GM18505 (cell line): ENCODE results near the gene EFNA5.

Experiments used
- ATAC-seq: cut with Tn5 transposase; IDR thresholded peaks from one replicate; pipeline ENCODE4 v1.9.1; 2021; ENCODE audit not compliant: unreplicated experiment
- POLR2A ChIP-seq: IDR thresholded peaks from 4 replicates; pipeline ENCODE4 v1.6.1; 2011; ENCODE audit warnings: borderline replicate concordance; ENCODE audit not compliant: insufficient read depth, insufficient read length; ENCODE audit errors: extremely low read depth

EFNA5 gene

DNA sequence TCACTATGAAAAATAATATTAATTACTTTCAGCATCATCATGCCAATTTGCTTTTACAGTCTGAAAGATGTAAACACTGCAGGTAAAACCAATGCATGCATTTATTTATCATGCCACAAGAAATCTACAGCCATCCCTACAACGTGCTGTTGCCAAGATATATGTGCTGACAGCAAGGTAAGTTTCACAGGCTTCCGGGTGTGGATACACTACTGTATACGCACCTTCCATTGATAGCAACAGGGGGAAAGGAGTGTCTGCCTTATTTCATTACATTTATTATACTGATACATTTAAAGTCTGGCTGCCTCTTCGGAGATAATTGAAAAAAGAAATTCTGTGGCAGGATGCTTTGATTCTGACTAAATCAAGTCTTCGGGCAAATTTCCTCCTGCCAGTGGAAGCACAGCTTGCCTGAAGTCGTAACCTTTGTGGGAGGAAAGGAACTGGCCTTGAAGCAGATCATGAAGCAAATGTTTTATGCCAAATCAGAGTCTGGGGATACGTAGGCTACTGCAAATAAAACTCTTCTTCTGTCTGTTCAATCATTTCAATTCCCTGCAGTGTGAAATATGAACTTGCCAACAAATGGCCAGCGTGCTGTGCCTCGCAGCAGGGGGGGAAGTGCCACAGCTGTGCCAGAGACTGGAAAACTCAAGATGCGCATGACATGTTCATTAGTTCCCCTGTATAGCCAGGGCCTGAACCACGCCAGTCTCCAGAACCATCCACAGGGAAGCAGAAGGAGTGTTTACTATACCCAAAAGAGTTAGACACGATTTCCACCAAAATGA lies 268.1 kb downstream of the EFNA5 start:
- TF ChIP-seq POLR2A = no peak
- ATAC-seq = no peak

- TF ChIP-seq POLR2A = no peak
- no peak for ATAC-seq
Observed at GRCh38 chr5:107401470-107402122, 269.1 kb downstream of the EFNA5 start.

GRCh38 chr5:107400328-107400727 lies 270.4 kb downstream of the EFNA5 start:
- no peak for ATAC-seq
- no peak for TF ChIP-seq POLR2A

DNA sequence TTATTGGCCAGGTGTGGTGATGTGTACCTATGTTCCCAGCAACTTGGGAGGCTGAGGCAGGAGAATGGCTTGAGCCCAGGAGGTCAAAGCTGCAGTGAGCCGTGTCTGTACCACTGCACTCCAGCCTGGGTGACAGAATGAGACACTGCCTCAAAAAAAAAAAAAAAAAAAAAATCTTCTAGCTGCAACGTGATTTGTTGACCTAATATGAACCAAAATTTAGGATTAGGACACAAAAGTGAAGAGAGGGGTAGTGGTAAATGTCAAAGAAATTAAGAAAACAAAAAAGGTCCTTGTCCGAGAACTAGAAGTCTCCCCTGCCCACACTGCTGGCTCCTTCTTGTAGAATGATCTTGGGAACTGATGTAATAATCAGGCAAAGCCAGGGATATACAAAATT lies 272.0 kb downstream of the EFNA5 start:
- ATAC-seq = no peak
- TF ChIP-seq POLR2A = no peak

DNA sequence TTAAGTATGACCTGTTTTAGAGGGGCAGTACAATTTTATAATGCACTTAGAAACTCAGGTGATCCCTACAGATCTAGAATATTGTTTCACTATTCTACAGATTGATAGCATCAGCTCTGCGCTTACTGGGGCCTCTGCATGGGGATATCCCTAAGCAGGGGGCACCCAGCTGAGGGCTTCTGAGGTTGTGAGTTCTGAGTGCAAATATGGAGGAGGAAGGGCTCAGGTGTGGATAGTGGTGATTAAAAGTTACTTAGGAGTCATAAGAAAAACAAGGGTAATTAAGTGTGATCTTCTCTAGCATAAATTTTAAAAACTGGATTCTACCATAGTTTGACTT lies 274.4 kb downstream of the EFNA5 start:
- TF ChIP-seq POLR2A = no peak
- peak; percentile 44 for ATAC-seq

DNA sequence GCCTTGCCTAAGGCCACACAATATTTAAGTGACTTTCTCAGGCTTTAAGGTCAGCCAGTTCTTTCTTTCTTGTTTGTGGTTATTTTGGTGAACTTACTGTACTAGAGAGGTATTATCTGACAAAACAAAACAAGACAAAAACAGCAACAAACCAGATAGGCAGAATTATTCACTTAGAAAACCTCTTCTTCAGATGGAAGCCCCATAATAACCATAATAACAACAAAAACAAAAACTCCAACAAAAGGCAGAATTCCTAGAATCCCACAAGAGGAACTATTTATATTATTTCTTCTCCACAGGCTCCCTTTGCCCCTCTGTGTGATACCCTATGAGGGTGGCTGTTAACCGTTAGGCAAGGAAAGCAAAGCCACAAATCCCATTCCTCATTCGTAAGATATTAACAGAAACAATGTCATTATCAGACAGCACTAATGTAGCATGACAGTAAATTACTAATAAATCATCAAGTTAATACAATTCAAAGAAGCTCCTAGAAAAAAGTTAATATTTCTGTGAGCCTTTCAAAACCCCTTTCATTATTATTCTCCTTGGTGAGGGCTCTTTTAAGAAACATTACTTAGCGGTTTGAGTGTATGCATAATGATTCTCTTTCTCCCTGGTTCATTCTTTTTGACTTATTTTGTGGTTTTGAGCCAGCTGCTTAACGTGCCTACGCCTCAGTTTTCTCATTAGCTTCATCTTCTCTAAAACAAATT lies 274.9 kb downstream of the EFNA5 start:
- TF ChIP-seq POLR2A = no peak
- peak; percentile 57 for ATAC-seq

DNA sequence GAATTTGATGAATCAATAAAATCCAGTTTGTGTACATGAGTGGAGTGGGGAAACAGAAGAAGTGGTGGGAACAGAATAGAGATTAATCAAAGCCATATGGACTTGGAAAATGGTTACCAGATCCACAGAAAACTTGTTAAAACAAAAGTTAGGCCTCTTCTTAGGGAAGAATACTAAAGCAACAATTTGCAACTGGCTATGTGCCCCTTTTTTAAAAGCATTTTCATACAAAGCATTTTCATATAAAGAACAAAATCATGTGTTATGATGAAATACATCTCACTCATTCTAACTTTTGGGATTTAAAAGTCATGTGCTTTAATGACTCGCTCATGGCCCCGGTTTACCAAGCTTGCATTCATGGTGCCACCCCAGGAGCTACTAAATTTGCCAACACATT lies 276.9 kb downstream of the EFNA5 start:
- TF ChIP-seq POLR2A = no peak
- ATAC-seq = no peak

- TF ChIP-seq POLR2A = no peak
- ATAC-seq = no peak
Observed at GRCh38 chr5:107391787-107392186, 278.9 kb downstream of the EFNA5 start.

DNA sequence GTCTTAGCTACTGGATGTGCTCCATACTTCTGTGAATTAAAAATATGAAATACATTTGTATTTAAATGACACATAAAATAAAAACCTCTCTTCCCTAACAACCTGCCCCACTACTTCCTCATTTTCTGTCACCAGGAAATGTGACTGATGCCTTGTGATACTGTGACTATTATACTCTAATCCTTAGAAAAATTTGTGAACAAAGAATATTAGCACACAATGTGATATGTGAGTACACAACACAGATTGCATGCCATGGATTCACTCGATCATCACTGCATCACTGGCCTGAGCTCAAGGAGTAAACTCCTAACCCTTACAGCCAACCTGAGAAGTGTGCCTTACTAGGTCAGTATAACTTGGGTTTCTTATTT lies 281.0 kb downstream of the EFNA5 start:
- no peak for ATAC-seq
- TF ChIP-seq POLR2A = no peak

DNA sequence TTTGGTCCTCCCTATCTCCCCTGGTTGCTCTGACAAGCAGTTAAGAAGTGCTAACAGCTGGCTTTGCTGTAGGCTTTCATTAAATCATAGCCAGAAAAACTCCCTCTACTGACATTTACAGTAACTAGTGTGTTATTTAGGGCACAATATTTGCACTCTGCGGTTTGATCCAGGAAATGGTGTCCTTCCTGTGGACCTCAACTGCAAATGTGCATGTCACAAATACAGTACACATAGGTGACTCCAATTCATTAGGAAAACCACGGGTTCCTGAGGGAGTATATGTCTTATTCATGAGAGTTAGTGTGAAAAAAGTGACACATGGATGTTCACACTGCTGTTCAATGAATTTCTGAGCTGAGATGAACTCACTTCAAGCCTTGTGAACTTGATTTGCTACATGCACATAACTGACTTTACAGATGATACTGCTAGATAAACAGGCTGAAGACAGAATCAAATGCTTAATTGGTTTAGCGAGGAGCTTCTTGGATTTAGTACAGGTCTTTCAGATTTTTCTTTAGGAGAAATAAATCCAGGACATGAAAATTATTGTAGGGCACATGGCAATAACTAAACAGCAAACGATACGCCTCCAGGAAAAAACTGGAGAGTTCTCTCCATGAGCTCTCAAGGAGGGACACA lies 281.5 kb downstream of the EFNA5 start:
- ATAC-seq = peak; percentile 78
- no peak for TF ChIP-seq POLR2A

GRCh38 chr5:107388141-107388861 lies 282.4 kb downstream of the EFNA5 start:
- no peak for TF ChIP-seq POLR2A
- peak; percentile 46 for ATAC-seq

DNA sequence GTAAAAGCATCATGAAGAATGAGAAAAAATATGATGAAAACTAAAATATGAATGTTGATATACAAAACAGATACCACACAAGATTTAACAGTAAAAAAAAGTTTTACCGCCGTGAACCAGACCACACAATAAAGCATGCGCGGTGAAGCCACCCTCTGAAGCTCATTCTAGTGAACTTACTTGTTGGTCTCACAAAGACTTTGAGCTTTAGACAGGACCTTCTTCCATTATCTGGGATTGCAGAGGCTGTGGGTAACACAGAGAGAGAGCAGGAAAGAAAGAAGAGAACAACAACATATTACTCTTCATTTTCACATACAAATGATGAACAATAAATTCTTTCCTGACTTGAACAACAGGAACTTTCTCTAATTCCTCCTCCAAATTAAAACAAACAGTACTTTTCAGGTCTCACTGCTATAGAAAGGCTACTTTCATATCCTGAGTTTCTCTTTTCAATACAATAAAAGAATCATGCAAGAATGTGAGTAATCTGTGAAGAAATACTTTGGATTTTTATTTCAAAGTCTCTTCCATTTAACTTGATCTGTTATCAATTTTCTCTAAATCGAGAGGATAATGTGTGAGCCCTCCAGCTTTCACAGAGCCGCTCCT lies 283.1 kb downstream of the EFNA5 start:
- ATAC-seq = peak; percentile 1
- TF ChIP-seq POLR2A = no peak
